ENCODE data around the gene FAM81B.

DNA sequence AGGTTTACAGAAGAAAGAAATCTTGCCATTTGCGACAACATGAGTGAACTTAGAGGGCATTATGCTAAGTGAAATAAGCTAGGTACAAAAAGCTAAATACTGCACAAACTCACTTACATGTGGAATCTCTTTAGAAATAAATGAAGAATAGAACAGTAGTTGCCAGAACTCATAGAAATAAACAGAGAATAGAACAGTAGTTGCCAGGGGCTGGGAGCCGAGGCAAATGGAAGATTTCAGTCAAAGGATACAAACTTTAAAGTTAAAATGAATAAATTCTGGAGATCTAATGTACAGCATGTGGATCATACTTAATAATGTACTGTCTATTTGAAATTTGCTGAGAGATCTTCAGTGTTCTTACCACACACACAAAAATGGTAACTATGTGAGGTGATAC lies 63.4 kb downstream of the FAM81B start:
- TF ChIP-seq, protein P1, sequence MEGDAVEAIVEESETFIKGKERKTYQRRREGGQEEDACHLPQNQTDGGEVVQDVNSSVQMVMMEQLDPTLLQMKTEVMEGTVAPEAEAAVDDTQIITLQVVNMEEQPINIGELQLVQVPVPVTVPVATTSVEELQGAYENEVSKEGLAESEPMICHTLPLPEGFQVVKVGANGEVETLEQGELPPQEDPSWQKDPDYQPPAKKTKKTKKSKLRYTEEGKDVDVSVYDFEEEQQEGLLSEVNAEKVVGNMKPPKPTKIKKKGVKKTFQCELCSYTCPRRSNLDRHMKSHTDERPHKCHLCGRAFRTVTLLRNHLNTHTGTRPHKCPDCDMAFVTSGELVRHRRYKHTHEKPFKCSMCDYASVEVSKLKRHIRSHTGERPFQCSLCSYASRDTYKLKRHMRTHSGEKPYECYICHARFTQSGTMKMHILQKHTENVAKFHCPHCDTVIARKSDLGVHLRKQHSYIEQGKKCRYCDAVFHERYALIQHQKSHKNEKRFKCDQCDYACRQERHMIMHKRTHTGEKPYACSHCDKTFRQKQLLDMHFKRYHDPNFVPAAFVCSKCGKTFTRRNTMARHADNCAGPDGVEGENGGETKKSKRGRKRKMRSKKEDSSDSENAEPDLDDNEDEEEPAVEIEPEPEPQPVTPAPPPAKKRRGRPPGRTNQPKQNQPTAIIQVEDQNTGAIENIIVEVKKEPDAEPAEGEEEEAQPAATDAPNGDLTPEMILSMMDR (IDR thresholded peaks at IDR 0.05; ENCODE audit: low read depth, low read length, missing input control) = no peak
- TF ChIP-seq GABPA (IDR thresholded peaks at IDR 0.05 in 1 of 2, conservative IDR thresholded peaks at IDR 0.05 in 1 of 2) (no peak), JUND (IDR thresholded peaks at IDR 0.05) (no peak), EGR1 (IDR thresholded peaks at IDR 0.05; ENCODE audit: low read depth in 2 of 2) (no peak)
- TF ChIP-seq, protein P2, sequence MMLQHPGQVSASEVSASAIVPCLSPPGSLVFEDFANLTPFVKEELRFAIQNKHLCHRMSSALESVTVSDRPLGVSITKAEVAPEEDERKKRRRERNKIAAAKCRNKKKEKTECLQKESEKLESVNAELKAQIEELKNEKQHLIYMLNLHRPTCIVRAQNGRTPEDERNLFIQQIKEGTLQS (IDR thresholded peaks at IDR 0.05) = no peak
- TF ChIP-seq, protein P3, sequence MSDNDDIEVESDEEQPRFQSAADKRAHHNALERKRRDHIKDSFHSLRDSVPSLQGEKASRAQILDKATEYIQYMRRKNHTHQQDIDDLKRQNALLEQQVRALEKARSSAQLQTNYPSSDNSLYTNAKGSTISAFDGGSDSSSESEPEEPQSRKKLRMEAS (IDR thresholded peaks at IDR 0.05) = no peak
- TF ChIP-seq, protein P4, sequence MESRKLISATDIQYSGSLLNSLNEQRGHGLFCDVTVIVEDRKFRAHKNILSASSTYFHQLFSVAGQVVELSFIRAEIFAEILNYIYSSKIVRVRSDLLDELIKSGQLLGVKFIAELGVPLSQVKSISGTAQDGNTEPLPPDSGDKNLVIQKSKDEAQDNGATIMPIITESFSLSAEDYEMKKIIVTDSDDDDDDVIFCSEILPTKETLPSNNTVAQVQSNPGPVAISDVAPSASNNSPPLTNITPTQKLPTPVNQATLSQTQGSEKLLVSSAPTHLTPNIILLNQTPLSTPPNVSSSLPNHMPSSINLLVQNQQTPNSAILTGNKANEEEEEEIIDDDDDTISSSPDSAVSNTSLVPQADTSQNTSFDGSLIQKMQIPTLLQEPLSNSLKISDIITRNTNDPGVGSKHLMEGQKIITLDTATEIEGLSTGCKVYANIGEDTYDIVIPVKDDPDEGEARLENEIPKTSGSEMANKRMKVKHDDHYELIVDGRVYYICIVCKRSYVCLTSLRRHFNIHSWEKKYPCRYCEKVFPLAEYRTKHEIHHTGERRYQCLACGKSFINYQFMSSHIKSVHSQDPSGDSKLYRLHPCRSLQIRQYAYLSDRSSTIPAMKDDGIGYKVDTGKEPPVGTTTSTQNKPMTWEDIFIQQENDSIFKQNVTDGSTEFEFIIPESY (IDR thresholded peaks at IDR 0.05) = no peak
